CD14-positive monocyte (primary cell): Measurements from ENCODE around the gene POLR2C. TPM values are rescaled to one million over a fixed set of nuclear protein-coding genes. Genes with fewer than 3 reads are reported as not detected.

Experiments
- DNase-seq, 3 donors: peaks; one replicate each; pipeline ENCODE4 v3.0.0-alpha.2; 2011 to 2022
- H2AFZ ChIP-seq: 2 replicates; pipeline ENCODE4 v1.6.0; 2012; ENCODE audit warnings: mild to moderate bottlenecking, low read depth, low read length, inconsistent platforms; ENCODE audit not compliant: insufficient read depth, poor library complexity, severe bottlenecking
- H3K27ac ChIP-seq, 2 donors: 1 replicate in 1 of 2; 2 replicates in 1 of 2; pipeline ENCODE4 v1.5.1; 2012 to 2013; ENCODE audit warnings: low read length in 2 of 2, control low read depth in 1 of 2, inconsistent platforms in 1 of 2, low read depth in 1 of 2, mild to moderate bottlenecking in 1 of 2
- H3K27me3 ChIP-seq, 2 donors: one replicate each; pipeline versions ENCODE4 v1.6.0 to v1.6.1; 2011 to 2013; ENCODE audit warnings: low read length in 2 of 2; ENCODE audit not compliant: control insufficient read depth in 2 of 2, insufficient read depth in 2 of 2
- H3K36me3 ChIP-seq, 2 donors: replicated peaks in 1 of 2; 1 replicate in 1 of 2; 2 replicates in 1 of 2; pipeline versions ENCODE4 v1.5.1 to v1.6.1; 2012 to 2013; ENCODE audit warnings: low read length in 2 of 2, control low read depth in 1 of 2, inconsistent platforms in 1 of 2, mild to moderate bottlenecking in 1 of 2; ENCODE audit not compliant: insufficient read depth in 2 of 2, control insufficient read depth in 1 of 2
- H3K4me1 ChIP-seq, 2 donors: 1 replicate in 1 of 2; 2 replicates in 1 of 2; pipeline versions ENCODE4 v1.5.1 to v1.6.1; 2012 to 2013; ENCODE audit warnings: low read length in 2 of 2, control low read depth in 1 of 2, inconsistent platforms in 1 of 2, mild to moderate bottlenecking in 1 of 2, moderate library complexity in 1 of 2; ENCODE audit not compliant: insufficient read depth in 2 of 2, control insufficient read depth in 1 of 2
- H3K4me2 ChIP-seq: replicated peaks from 2 replicates; pipeline ENCODE3; 2012; ENCODE audit warnings: low read length, moderate library complexity, mild to moderate bottlenecking; ENCODE audit not compliant: poor library complexity, severe bottlenecking; ENCODE audit errors: extremely low read depth
- H3K4me3 ChIP-seq, 3 experiments: fragments of 200-600 bp in 1 of 3; sonication (generic) in 1 of 3; replicated peaks in 1 of 3; 1 replicate in 2 of 3; 2 replicates in 1 of 3; pipeline ENCODE4 v1.5.1; 2011 to 2013; ENCODE audit warnings: low read length in 3 of 3, mild to moderate bottlenecking in 3 of 3, control low read depth in 2 of 3, low read depth in 2 of 3, inconsistent platforms in 1 of 3, moderate library complexity in 1 of 3
- H3K79me2 ChIP-seq: 2 replicates; pipeline ENCODE4 v1.6.0; 2012; ENCODE audit warnings: mild to moderate bottlenecking, control low read depth, inconsistent platforms, low read length, moderate library complexity; ENCODE audit not compliant: insufficient read depth
- H3K9ac ChIP-seq: 2 replicates; pipeline ENCODE4 v1.6.0; 2017; ENCODE audit warnings: low read length, mild to moderate bottlenecking; ENCODE audit not compliant: insufficient read depth, poor library complexity, severe bottlenecking
- H3K9me3 ChIP-seq, 2 donors: replicated peaks in 1 of 2; 1 replicate in 1 of 2; 2 replicates in 1 of 2; pipeline versions ENCODE4 v1.5.1 to v1.6.1; 2012 to 2013; ENCODE audit warnings: low read length in 2 of 2, control low read depth in 1 of 2; ENCODE audit not compliant: control insufficient read depth in 1 of 2, insufficient read depth in 1 of 2
- H4K20me1 ChIP-seq: 2 replicates; pipeline ENCODE4 v1.6.0; 2012; ENCODE audit warnings: mild to moderate bottlenecking, low read length, control low read depth, moderate library complexity; ENCODE audit not compliant: insufficient read depth
- H3K27ac Mint-ChIP-seq, 7 donors: one replicate each; pipeline ENCODE4 v1.8.0; 2020; ENCODE audit warnings: mild to moderate bottlenecking in 7 of 7, mixed read lengths in 7 of 7, moderate library complexity in 6 of 7, inconsistent platforms in 2 of 7
- H3K27me3 Mint-ChIP-seq, 3 donors: one replicate each; pipeline ENCODE4 v1.8.0; 2021 to 2022; ENCODE audit warnings: low read depth in 3 of 3, mild to moderate bottlenecking in 3 of 3, mixed read lengths in 3 of 3, moderate library complexity in 3 of 3, inconsistent platforms in 1 of 3
- H3K36me3 Mint-ChIP-seq, 2 donors: one replicate each; pipeline ENCODE4 v1.8.0; 2020; ENCODE audit warnings: mixed read lengths in 2 of 2, inconsistent platforms in 1 of 2, mild to moderate bottlenecking in 1 of 2
- H3K4me1 Mint-ChIP-seq: one replicate; pipeline ENCODE4 v1.8.0; 2020; ENCODE audit warnings: mild to moderate bottlenecking, mixed read lengths
- H3K4me3 Mint-ChIP-seq, 2 donors: one replicate each; pipeline ENCODE4 v1.8.0; 2020; ENCODE audit warnings: mild to moderate bottlenecking in 2 of 2, mixed read lengths in 2 of 2, moderate library complexity in 1 of 2
- H3K9me3 Mint-ChIP-seq, 7 donors: one replicate each; pipeline ENCODE4 v1.8.0; 2020 to 2022; ENCODE audit warnings: mixed read lengths in 7 of 7, mild to moderate bottlenecking in 6 of 7, moderate library complexity in 6 of 7, inconsistent platforms in 2 of 7
- WGBS: methylation state at CpG from one replicate; pipeline ENCODE4 v1.1.5; 2013; ENCODE audit warnings: missing lambda C conversion rate; ENCODE audit not compliant: insufficient coverage; 5-methylcytosine and 5-hydroxymethylcytosine counted together
- intact Hi-C, 2 donors: fragments of 100-400 bp; cut with micrococcal nuclease; formaldehyde crosslinking; loops; one replicate each; pipeline versions ENCODE4 v1.15.0 to v1.15.1; 2023
- polyA plus RNA-seq, 3 donors: library from polyadenylated mRNA; depleted of rRNA in 1 of 3; unstranded in 2 of 3; stranded (reverse) in 1 of 3; fragments of 300-500 nt in 2 of 3; fragments of >200 nt in 1 of 3; fragmentation: Illumina TruSeq in 2 of 3; gene quantifications; 1 replicate in 2 of 3; 2 replicates in 1 of 3; pipeline ENCODE4 v1.2.3, GENCODE V29; 2012 to 2021
- TF ChIP-seq, protein P1 (sequence below): fragments of 200-600 bp; IDR thresholded peaks from one replicate; pipeline ENCODE4 v1.8.0; 2022; ENCODE audit warnings: antibody characterized with exemption, mild to moderate bottlenecking

POLR2C gene
- polyA plus RNA-seq, 3 donors, result 22.6 to 51.3 (median 24.4) TPM

DNA sequence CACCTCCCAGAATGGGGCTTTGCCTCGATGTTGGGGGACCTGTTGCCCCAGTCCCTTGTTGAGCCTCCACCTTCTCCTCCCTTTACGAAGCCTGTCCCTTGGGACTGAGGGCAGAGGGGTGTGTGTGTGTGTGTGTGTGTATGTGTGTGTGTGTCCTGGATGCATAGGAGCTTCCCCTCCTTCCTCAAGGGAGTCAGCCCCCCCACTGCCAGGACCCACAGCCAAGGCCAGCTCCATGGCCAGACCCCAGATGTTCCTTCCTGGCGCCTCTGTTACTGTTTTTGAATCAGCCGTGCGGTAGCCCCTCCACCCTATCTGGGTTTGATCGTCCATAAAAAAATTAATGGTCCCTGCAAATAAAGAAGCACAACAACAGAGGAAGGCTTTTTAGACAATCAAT, 41.5 kb downstream of the POLR2C start:
- Histone ChIP-seq H3K9me3 (no peaks in the 10 kb centered on the region), H3K36me3 (no peaks in the 10 kb centered on the region), H3K79me2 (no peaks in the 10 kb centered on the region), H3K4me1 (no peaks in the 10 kb centered on the region), H2AFZ (no peak overlapping the region), H3K4me2 (no peak overlapping the region), H3K27ac (no peak overlapping the region), H3K9ac (no peak overlapping the region), H4K20me1 (no peaks in the 10 kb centered on the region), H3K4me3 (no peak overlapping the region), H3K27me3 (no peaks in the 10 kb centered on the region)
- Mint-ChIP-seq H3K27ac (peak overlapping the region in 1 of 7 donors; percentile 30), H3K36me3 (no peaks in the 10 kb centered on the region), H3K4me3 (no peak overlapping the region), H3K9me3 (no peaks in the 10 kb centered on the region), H3K27me3 (peaks cover 2 to 5% (median 3%) of the 10 kb centered on the region in 3 donors), H3K4me1 (no peaks in the 10 kb centered on the region)
- DNase-seq, result no peak
- WGBS, result no CpG with 5 or more reads among the region's 6 CpGs
- intact Hi-C loops, result no loop called here
- TF ChIP-seq, protein P1, sequence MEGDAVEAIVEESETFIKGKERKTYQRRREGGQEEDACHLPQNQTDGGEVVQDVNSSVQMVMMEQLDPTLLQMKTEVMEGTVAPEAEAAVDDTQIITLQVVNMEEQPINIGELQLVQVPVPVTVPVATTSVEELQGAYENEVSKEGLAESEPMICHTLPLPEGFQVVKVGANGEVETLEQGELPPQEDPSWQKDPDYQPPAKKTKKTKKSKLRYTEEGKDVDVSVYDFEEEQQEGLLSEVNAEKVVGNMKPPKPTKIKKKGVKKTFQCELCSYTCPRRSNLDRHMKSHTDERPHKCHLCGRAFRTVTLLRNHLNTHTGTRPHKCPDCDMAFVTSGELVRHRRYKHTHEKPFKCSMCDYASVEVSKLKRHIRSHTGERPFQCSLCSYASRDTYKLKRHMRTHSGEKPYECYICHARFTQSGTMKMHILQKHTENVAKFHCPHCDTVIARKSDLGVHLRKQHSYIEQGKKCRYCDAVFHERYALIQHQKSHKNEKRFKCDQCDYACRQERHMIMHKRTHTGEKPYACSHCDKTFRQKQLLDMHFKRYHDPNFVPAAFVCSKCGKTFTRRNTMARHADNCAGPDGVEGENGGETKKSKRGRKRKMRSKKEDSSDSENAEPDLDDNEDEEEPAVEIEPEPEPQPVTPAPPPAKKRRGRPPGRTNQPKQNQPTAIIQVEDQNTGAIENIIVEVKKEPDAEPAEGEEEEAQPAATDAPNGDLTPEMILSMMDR, result no peak

DNA sequence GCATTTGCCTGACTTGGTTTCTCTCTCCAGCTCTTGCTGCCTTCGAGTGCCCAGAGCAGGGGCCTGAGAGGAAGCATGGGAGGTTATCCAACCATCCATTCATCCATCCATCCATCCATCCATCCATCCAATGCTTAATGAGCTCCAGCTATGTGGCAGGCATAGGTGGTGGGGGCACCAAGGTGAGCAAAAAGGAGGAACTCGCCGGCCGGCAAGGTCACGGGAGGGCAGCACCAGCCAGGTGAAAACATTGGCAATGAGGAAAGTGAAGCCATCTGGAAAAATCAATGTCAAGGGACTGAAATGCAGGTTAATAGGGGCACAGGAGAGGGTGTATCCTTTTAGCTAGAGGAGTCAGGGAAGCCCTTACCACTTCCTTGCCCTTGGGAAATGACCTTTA, 42.0 kb downstream of the POLR2C start:
- H3K27me3 Mint-ChIP-seq, result peaks cover 2 to 5% (median 3%) of the 10 kb centered on the region in 3 donors
- no peaks in the 10 kb centered on the region for H3K36me3 Mint-ChIP-seq
- Histone ChIP-seq H3K36me3 (no peaks in the 10 kb centered on the region), H4K20me1 (no peaks in the 10 kb centered on the region), H3K4me2 (no peak overlapping the region), H3K4me1 (no peaks in the 10 kb centered on the region), H3K9me3 (no peaks in the 10 kb centered on the region), H3K27ac (no peak overlapping the region), H3K4me3 (no peak overlapping the region), H3K79me2 (no peaks in the 10 kb centered on the region), H3K9ac (no peak overlapping the region), H3K27me3 (no peaks in the 10 kb centered on the region), H2AFZ (no peak overlapping the region)
- no peak overlapping the region for H3K27ac Mint-ChIP-seq
- H3K4me3 Mint-ChIP-seq, result no peak overlapping the region
- intact Hi-C loops, result no loop called here
- TF ChIP-seq, protein P1, result no peak
- H3K9me3 Mint-ChIP-seq, result no peaks in the 10 kb centered on the region
- WGBS, result 100% methylated on average over 1 of the region's 5 CpGs
- no peak for DNase-seq
- no peaks in the 10 kb centered on the region for H3K4me1 Mint-ChIP-seq
